Ammon's horn (tissue), 1 donor: ENCODE results near the gene SARDH.

Experiments used
- DNase-seq: peaks from one replicate; pipeline ENCODE4 v3.0.0-alpha.2; 2016; ENCODE audit warnings: low spot score

SARDH gene

GRCh38 chr9:133647148-133647547 lies 91.0 kb downstream of the SARDH start:
- no peak for DNase-seq

GRCh38 chr9:133645021-133645765 lies 93.0 kb downstream of the SARDH start:
- DNase-seq = no peak

GRCh38 chr9:133643978-133644760 lies 94.0 kb downstream of the SARDH start:
- no peak for DNase-seq

GRCh38 chr9:133643362-133643755 lies 94.8 kb downstream of the SARDH start:
- DNase-seq = no peak

- no peak for DNase-seq
Measured at GRCh38 chr9:133642708-133643361, 95.3 kb downstream of the SARDH start.

- DNase-seq = no peak
Measured at GRCh38 chr9:133641861-133642595, 96.1 kb downstream of the SARDH start.

GRCh38 chr9:133641396-133641655 lies 96.8 kb downstream of the SARDH start:
- no peak for DNase-seq

GRCh38 chr9:133640580-133641395 lies 97.4 kb downstream of the SARDH start:
- no peak for DNase-seq

- DNase-seq = no peak
Measured at GRCh38 chr9:133640160-133640559, 98.0 kb downstream of the SARDH start.

GRCh38 chr9:133639613-133640012 lies 98.5 kb downstream of the SARDH start:
- DNase-seq = no peak

- no peak for DNase-seq
Measured at GRCh38 chr9:133638711-133639110, 99.4 kb downstream of the SARDH start.

GRCh38 chr9:133638076-133638475 lies 100.1 kb downstream of the SARDH start:
- DNase-seq = no peak

GRCh38 chr9:133637451-133638055 lies 100.6 kb downstream of the SARDH start:
- no peak for DNase-seq

GRCh38 chr9:133636902-133637301 lies 101.2 kb downstream of the SARDH start:
- DNase-seq = no peak

- DNase-seq = no peak
Measured at GRCh38 chr9:133635533-133636531, 102.3 kb downstream of the SARDH start, which contains the start of gene DBH. Gene DBH, plus strand, starts transcription at chr9:133636363. Its CDS starts 9 bp downstream, at chr9:133636372.

- DNase-seq = no peak
Measured at GRCh38 chr9:133635098-133635497, 103.1 kb downstream of the SARDH start.

GRCh38 chr9:133634081-133634691 lies 104.0 kb downstream of the SARDH start:
- DNase-seq = no peak

GRCh38 chr9:133633681-133634080 lies 104.5 kb downstream of the SARDH start:
- no peak for DNase-seq
